ENCODE data around the gene ERICH6B.
"Not testable (repeated sequence)": the region's sequence is repeated elsewhere in the genome, so short reads cannot be mapped to it uniquely, and the experiment has no call there.

ERICH6B gene

DNA sequence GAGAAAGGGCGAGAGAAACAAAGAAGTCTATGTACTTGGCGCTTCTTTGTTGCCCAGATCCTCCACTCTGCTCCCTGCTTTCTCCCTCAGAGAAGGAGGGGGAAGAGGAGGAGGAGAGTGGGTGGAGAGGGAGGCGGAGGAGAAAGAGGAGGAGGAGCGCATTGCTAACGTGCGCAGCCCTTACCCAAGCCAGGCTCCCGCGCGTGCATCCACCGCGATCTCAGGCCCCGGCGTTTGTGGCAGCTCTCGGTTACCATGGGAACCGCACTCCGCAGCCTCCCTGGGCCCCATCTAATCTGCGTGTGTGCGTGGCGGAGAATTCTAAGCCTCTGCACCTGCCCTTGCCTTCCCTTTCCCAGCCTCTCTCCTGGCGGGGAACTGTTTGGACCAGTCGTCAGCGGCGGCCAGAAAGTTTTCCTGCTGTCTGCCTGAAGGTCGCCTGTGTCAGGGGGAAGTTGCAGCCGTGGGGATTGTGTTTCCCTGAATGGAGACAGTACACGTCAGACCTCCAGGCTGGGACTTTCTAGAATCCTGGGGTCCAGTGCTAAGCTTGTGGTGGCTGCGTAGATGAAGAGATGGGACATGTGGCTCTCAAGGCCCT, at the start of gene ERICH6B:
ERICH6B (minus strand) TSS at position 239 of the 601 bp plus-strand sequence. CDS start 18,734 bp downstream, outside the sequence.
- H3K27me3 ChIP-seq (ENCODE audit: control insufficient read depth, insufficient read depth, low read length): peaks cover 22% of the 10 kb centered on the region
- peak within 1 kb of the TSS; percentile 56 for H3K4me3 ChIP-seq (ENCODE audit: low read depth, low read length)
- no peak within 1 kb of the TSS for H3K9ac ChIP-seq (ENCODE audit: low read depth, low read length)
- no peaks in the 10 kb centered on the region for H3K9me3 ChIP-seq (ENCODE audit: control insufficient read depth, insufficient read depth, low read length)
- H3K4me1 ChIP-seq (ENCODE audit: control insufficient read depth, insufficient read depth, low read length): peaks cover 4% of the 10 kb centered on the region
- no peaks in the 10 kb centered on the region for H3K36me3 ChIP-seq (ENCODE audit: control insufficient read depth, insufficient read depth, low read length)

GRCh38 chr13:45662903-45663302, 47.4 kb upstream of the ERICH6B start:
- not testable (repeated sequence) for H3K4me3 ChIP-seq (ENCODE audit: low read depth, low read length); H3K9ac ChIP-seq (ENCODE audit: low read depth, low read length); H3K9me3 ChIP-seq (ENCODE audit: control insufficient read depth, insufficient read depth, low read length); H3K4me1 ChIP-seq (ENCODE audit: control insufficient read depth, insufficient read depth, low read length); H3K27me3 ChIP-seq (ENCODE audit: control insufficient read depth, insufficient read depth, low read length); H3K36me3 ChIP-seq (ENCODE audit: control insufficient read depth, insufficient read depth, low read length)

DNA sequence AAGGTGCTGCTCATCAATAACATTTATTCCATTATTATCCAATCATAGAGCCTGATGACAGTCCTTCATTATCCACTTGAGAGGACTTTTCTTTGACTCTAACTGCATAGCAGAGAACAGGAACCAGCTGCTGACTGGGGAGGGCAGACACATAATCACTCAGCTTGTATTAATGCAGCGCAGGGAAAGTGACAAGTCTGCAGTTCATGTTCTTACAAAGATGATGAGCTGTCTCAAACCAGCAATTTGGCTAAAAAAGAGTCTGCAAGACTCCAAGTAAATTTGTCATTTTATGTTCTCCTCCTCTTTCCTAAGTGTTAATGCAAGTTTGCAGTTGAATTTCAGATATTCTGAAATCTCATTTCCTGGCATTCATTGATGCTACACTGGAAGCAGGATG, 46.6 kb upstream of the ERICH6B start:
- Histone ChIP-seq H3K36me3 (ENCODE audit: control insufficient read depth, insufficient read depth, low read length) (no peaks in the 10 kb centered on the region), H3K4me3 (ENCODE audit: low read depth, low read length) (no peak overlapping the region), H3K27me3 (ENCODE audit: control insufficient read depth, insufficient read depth, low read length) (no peaks in the 10 kb centered on the region), H3K4me1 (ENCODE audit: control insufficient read depth, insufficient read depth, low read length) (no peaks in the 10 kb centered on the region), H3K9ac (ENCODE audit: low read depth, low read length) (no peak overlapping the region), H3K9me3 (ENCODE audit: control insufficient read depth, insufficient read depth, low read length) (no peaks in the 10 kb centered on the region)

DNA sequence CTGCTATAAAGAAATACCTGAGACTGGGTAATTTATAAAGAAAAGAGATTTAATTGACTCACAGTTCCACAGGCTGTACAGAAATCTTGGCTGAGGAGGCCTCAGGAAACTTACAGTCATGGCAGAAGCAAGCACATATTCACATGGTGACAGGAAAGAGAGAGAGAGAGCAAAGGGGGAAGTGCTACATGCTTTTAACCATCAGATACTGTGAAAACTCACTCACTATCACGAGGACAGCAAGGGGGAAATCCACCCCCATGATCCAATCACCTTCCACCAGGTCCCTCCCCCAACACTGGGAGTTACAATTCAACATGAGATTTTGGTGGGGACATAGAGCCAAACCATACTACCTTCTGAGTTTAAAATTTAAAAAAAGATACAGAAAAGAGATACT, 44.9 kb upstream of the ERICH6B start:
- not testable (repeated sequence) for H3K9me3 ChIP-seq (ENCODE audit: control insufficient read depth, insufficient read depth, low read length); H3K27me3 ChIP-seq (ENCODE audit: control insufficient read depth, insufficient read depth, low read length); H3K4me1 ChIP-seq (ENCODE audit: control insufficient read depth, insufficient read depth, low read length); H3K9ac ChIP-seq (ENCODE audit: low read depth, low read length); H3K4me3 ChIP-seq (ENCODE audit: low read depth, low read length); H3K36me3 ChIP-seq (ENCODE audit: control insufficient read depth, insufficient read depth, low read length)

DNA sequence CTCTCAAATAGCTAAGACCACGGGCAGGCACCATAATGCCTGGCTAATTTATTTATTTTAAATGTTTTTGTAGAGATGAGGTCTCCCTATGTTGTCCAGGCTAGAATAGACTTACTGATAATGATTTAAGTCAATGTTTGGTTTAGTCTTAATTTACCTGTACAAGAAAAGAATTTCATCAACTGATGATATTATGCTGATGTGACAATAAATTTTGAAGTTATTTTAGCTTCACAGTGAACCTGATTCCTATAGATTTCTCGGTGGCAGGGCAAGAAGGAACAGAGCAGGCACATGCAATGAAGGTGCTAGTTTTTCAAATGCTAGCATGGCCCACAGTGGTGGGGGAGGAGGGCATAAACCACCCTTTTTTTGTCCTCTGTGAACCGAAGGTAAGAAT, 44.0 kb upstream of the ERICH6B start:
- no peaks in the 10 kb centered on the region for H3K27me3 ChIP-seq (ENCODE audit: control insufficient read depth, insufficient read depth, low read length)
- H3K9ac ChIP-seq (ENCODE audit: low read depth, low read length): no peak overlapping the region
- H3K36me3 ChIP-seq (ENCODE audit: control insufficient read depth, insufficient read depth, low read length): no peaks in the 10 kb centered on the region
- H3K4me3 ChIP-seq (ENCODE audit: low read depth, low read length): no peak overlapping the region
- H3K4me1 ChIP-seq (ENCODE audit: control insufficient read depth, insufficient read depth, low read length): no peaks in the 10 kb centered on the region
- H3K9me3 ChIP-seq (ENCODE audit: control insufficient read depth, insufficient read depth, low read length): no peaks in the 10 kb centered on the region

DNA sequence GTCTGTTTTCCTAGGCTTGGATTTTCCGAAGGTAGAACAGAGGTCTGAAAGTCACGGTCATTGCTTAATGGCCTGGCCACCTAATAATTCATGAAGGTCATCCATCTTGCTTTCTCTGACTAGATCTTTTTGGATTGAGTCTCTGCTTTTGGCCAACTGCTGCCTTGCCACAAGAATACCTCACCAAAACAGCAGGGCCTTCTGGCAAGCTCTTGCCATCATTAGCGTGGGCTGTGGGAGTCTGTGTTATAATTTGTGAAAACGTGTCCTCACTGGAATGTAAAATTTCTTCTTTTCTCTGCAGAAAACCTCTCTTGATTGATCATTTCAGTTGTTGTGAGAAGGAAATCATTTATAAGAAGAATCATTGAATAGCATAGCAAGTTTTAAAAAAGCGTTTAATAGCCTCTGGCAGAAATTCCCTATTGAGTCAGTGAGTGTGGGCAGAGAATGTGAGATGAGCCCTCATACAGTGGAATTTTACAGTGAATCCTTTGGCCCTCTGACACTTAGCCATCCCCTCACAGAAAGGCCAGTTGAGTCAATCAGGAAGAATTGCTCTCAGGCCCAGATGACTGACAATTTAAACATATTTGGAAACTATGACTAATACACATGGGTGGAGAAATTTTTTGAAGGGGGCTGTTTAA, 43.2 kb upstream of the ERICH6B start:
- H3K4me1 ChIP-seq (ENCODE audit: control insufficient read depth, insufficient read depth, low read length): no peaks in the 10 kb centered on the region
- no peak overlapping the region for H3K4me3 ChIP-seq (ENCODE audit: low read depth, low read length)
- no peaks in the 10 kb centered on the region for H3K9me3 ChIP-seq (ENCODE audit: control insufficient read depth, insufficient read depth, low read length)
- no peak overlapping the region for H3K9ac ChIP-seq (ENCODE audit: low read depth, low read length)
- H3K36me3 ChIP-seq (ENCODE audit: control insufficient read depth, insufficient read depth, low read length): no peaks in the 10 kb centered on the region
- no peaks in the 10 kb centered on the region for H3K27me3 ChIP-seq (ENCODE audit: control insufficient read depth, insufficient read depth, low read length)

DNA sequence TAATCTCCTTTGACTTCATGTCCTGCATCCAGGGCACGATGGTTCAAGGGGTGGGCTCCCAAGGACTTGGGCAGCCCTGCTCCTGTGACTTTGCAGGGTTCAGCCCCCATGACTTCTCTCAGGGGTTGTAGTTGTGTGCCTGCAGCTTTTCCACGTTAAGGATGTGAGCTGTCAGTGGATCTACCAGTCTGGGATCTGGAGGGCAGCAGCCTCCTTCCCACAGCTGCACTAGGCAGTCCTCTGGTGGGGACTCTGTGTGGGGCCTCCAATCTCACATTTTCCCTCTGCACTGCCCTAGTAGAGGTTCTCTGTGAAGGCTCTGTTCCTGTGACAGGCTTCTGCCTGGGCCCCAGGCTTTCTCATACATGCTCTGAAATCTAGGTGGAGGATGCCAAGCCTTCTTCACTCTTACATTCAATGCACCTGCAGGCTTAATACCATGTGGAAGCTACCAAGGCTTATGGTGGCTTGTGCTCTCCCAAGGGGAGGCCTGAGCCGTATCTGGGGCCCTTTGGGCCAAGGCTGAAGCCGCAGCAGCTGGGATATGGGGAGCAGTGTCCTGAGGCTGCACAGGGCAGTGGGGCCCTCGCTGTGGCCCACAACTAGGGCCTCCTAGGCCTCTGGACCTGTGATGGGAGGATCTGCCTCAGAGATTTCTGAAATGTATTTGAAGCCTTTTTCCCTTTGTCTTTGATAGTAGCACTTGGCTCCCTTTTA, 39.3 kb upstream of the ERICH6B start:
- no peaks in the 10 kb centered on the region for H3K27me3 ChIP-seq (ENCODE audit: control insufficient read depth, insufficient read depth, low read length)
- H3K9ac ChIP-seq (ENCODE audit: low read depth, low read length): no peak overlapping the region

GRCh38 chr13:45645263-45645662, 29.7 kb upstream of the ERICH6B start:
- not testable (repeated sequence) for H3K36me3 ChIP-seq (ENCODE audit: control insufficient read depth, insufficient read depth, low read length)

More for the DNA sequence above, 39.3 kb upstream of the ERICH6B start:
- Histone ChIP-seq H3K4me3 (ENCODE audit: low read depth, low read length) (no peak overlapping the region), H3K9me3 (ENCODE audit: control insufficient read depth, insufficient read depth, low read length) (no peaks in the 10 kb centered on the region), H3K4me1 (ENCODE audit: control insufficient read depth, insufficient read depth, low read length) (no peaks in the 10 kb centered on the region), H3K36me3 (ENCODE audit: control insufficient read depth, insufficient read depth, low read length) (no peaks in the 10 kb centered on the region)

GRCh38 chr13:45642159-45642558, 26.6 kb upstream of the ERICH6B start:
- H3K4me1 ChIP-seq (ENCODE audit: control insufficient read depth, insufficient read depth, low read length); H3K9me3 ChIP-seq (ENCODE audit: control insufficient read depth, insufficient read depth, low read length); H3K27me3 ChIP-seq (ENCODE audit: control insufficient read depth, insufficient read depth, low read length); H3K4me3 ChIP-seq (ENCODE audit: low read depth, low read length); H3K9ac ChIP-seq (ENCODE audit: low read depth, low read length); H3K36me3 ChIP-seq (ENCODE audit: control insufficient read depth, insufficient read depth, low read length): not testable (repeated sequence)

More at GRCh38 chr13:45645263-45645662, 29.7 kb upstream of the ERICH6B start:
- not testable (repeated sequence) for H3K9me3 ChIP-seq (ENCODE audit: control insufficient read depth, insufficient read depth, low read length); H3K27me3 ChIP-seq (ENCODE audit: control insufficient read depth, insufficient read depth, low read length); H3K4me1 ChIP-seq (ENCODE audit: control insufficient read depth, insufficient read depth, low read length); H3K9ac ChIP-seq (ENCODE audit: low read depth, low read length)
- peak overlapping the region; percentile 18 for H3K4me3 ChIP-seq (ENCODE audit: low read depth, low read length)

DNA sequence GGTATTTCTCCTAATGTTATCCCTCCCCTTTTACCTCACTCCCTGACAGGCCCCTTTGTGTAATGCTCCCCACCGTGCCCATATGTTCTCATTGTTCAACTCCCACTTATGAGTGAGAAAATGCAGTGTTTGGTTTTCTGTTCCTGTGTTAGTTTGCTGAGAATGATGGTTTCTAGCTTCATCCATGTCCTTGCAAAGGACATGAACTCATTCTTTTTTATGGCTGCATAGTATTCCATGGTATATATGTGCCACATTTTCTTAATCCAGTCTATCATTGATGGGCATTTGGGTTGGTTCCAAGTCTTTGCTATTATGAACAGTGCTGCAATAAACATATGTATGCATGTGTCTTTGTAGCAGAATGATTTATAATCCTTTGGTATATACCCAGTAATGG, 19.8 kb upstream of the ERICH6B start:
- H3K9ac ChIP-seq (ENCODE audit: low read depth, low read length); H3K27me3 ChIP-seq (ENCODE audit: control insufficient read depth, insufficient read depth, low read length); H3K36me3 ChIP-seq (ENCODE audit: control insufficient read depth, insufficient read depth, low read length); H3K9me3 ChIP-seq (ENCODE audit: control insufficient read depth, insufficient read depth, low read length); H3K4me3 ChIP-seq (ENCODE audit: low read depth, low read length); H3K4me1 ChIP-seq (ENCODE audit: control insufficient read depth, insufficient read depth, low read length): not testable (repeated sequence)

DNA sequence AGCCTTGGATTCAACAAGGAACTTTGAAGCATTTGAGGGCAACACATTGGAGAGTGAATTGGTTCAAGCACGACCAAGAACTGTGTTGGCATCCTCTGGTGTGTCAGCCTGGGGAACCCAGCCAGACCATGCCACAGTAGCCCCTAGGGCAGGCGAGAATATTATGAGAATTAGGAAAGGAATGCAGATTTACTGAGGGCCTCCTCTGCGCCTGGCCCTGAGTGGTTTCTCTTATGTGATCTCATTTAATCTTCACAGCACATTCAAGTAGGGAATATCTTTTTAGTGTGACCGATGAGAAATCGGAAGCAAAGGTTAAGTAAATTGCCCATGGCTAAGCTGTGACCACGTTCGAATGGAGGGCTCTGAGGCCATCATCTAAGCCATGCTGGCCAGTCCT, 15.3 kb upstream of the ERICH6B start:
- Histone ChIP-seq H3K27me3 (ENCODE audit: control insufficient read depth, insufficient read depth, low read length) (no peaks in the 10 kb centered on the region), H3K9me3 (ENCODE audit: control insufficient read depth, insufficient read depth, low read length) (no peaks in the 10 kb centered on the region), H3K4me1 (ENCODE audit: control insufficient read depth, insufficient read depth, low read length) (peaks cover 8% of the 10 kb centered on the region), H3K4me3 (ENCODE audit: low read depth, low read length) (no peak overlapping the region), H3K36me3 (ENCODE audit: control insufficient read depth, insufficient read depth, low read length) (no peaks in the 10 kb centered on the region), H3K9ac (ENCODE audit: low read depth, low read length) (no peak overlapping the region)

DNA sequence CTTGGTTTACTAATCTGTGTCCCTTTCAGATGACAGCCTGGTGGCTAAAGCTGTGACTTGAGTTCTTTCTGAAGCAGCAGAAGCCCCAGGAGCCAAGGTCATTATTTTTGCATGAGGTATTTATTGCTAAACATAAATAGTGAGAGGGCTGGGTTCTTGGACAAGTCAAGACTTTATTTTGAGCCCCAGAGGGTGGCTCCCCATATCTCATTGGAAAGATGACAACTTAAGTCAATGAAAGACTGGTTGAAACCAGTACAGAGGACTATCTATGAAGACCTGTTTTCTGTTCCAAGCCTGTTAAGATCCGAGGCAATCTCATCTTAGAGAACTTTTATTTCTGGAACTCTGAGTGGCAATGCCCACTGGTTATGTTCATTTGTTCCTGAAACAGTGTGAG, 14.4 kb upstream of the ERICH6B start:
- Histone ChIP-seq H3K36me3 (ENCODE audit: control insufficient read depth, insufficient read depth, low read length) (no peaks in the 10 kb centered on the region), H3K27me3 (ENCODE audit: control insufficient read depth, insufficient read depth, low read length) (no peaks in the 10 kb centered on the region), H3K9me3 (ENCODE audit: control insufficient read depth, insufficient read depth, low read length) (no peaks in the 10 kb centered on the region), H3K9ac (ENCODE audit: low read depth, low read length) (no peak overlapping the region), H3K4me1 (ENCODE audit: control insufficient read depth, insufficient read depth, low read length) (peaks cover 8% of the 10 kb centered on the region), H3K4me3 (ENCODE audit: low read depth, low read length) (no peak overlapping the region)
